Measurements from ENCODE around the gene MRPL43. TPM values are rescaled to one million over a fixed set of nuclear protein-coding genes. Genes with fewer than 3 reads are reported as not detected.

The MRPL43 gene
- total and polyA plus RNA-seq, 9 of the 15 experiments (the other 6 are each of a cell fraction or from before 2014, with no cell fraction given), result 15.1 to 63.7 (median 37.2) TPM

DNA sequence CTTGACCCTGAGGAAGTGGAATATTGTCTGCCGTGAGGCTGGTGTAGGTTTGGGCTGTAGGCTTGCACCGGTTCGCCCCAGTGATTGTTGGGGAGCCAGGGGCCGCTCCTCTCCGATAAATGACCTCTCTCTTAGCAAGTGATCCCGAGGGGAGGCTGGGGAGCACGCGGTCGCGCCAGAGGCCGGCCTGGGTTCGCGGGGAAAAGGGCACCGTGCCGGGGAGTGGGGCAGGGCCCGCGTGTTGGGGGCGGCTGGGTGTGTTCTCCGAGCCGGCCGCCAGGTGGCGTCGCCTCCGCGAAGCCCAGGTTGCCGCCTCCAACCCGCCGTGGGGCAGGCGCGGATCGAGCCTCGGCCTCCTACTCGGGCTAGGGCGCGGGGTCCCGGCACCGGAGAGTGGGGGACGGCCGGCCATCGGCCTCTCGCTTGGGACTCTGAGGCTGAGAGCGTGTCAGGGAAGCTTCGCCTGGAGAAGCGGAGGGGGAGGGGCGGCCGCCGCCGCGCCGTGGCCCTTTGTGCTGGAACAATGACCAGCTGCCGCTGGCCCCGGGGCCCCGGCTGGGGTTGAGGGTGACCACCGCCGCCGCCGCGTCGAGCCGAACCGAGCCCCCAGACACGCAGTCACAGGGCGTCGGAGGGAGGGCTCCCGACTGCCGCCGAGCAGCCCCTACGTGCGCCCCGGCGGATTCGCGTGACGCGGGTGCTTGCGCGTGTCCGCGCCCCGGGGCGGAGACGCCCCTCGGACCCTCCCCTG is 11.9 kb upstream of the MRPL43 start (continued):
- no peak for TF ChIP-seq FOXK2 (conservative IDR thresholded peaks at IDR 0.05 in 1 of 2, IDR thresholded peaks at IDR 0.05 in 1 of 2; ENCODE audit: low read depth in 2 of 2)
- TF ChIP-seq NCOA4 (IDR thresholded peaks at IDR 0.05; ENCODE audit: partially characterized antibody), result no peak
- TF ChIP-seq BCOR (IDR thresholded peaks at IDR 0.05), result no peak
- no peak for TF ChIP-seq ZFP30 (CRISPR knock-in tag; IDR thresholded peaks at IDR 0.05; ENCODE audit: borderline replicate concordance)
- TF ChIP-seq SMARCB1 (IDR thresholded peaks at IDR 0.05; ENCODE audit: insufficient read length, low read depth), result no peak
- TF ChIP-seq, protein P1, sequence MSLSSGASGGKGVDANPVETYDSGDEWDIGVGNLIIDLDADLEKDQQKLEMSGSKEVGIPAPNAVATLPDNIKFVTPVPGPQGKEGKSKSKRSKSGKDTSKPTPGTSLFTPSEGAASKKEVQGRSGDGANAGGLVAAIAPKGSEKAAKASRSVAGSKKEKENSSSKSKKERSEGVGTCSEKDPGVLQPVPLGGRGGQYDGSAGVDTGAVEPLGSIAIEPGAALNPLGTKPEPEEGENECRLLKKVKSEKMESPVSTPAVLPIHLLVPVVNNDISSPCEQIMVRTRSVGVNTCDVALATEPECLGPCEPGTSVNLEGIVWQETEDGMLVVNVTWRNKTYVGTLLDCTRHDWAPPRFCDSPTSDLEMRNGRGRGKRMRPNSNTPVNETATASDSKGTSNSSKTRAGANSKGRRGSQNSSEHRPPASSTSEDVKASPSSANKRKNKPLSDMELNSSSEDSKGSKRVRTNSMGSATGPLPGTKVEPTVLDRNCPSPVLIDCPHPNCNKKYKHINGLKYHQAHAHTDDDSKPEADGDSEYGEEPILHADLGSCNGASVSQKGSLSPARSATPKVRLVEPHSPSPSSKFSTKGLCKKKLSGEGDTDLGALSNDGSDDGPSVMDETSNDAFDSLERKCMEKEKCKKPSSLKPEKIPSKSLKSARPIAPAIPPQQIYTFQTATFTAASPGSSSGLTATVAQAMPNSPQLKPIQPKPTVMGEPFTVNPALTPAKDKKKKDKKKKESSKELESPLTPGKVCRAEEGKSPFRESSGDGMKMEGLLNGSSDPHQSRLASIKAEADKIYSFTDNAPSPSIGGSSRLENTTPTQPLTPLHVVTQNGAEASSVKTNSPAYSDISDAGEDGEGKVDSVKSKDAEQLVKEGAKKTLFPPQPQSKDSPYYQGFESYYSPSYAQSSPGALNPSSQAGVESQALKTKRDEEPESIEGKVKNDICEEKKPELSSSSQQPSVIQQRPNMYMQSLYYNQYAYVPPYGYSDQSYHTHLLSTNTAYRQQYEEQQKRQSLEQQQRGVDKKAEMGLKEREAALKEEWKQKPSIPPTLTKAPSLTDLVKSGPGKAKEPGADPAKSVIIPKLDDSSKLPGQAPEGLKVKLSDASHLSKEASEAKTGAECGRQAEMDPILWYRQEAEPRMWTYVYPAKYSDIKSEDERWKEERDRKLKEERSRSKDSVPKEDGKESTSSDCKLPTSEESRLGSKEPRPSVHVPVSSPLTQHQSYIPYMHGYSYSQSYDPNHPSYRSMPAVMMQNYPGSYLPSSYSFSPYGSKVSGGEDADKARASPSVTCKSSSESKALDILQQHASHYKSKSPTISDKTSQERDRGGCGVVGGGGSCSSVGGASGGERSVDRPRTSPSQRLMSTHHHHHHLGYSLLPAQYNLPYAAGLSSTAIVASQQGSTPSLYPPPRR (CRISPR knock-in tag; IDR thresholded peaks at IDR 0.05; ENCODE audit: borderline replicate concordance), result no peak
- no peak for TF ChIP-seq ELF4 (CRISPR knock-in tag; IDR thresholded peaks at IDR 0.05)
- no peak for TF ChIP-seq CBFA2T3 (IDR thresholded peaks at IDR 0.05)
- TF ChIP-seq CHD4 (IDR thresholded peaks at IDR 0.05; ENCODE audit: insufficient read depth, insufficient replicate concordance, low read depth, low read length, poor library complexity, severe bottlenecking), result no peak
- TF ChIP-seq, protein P2, sequence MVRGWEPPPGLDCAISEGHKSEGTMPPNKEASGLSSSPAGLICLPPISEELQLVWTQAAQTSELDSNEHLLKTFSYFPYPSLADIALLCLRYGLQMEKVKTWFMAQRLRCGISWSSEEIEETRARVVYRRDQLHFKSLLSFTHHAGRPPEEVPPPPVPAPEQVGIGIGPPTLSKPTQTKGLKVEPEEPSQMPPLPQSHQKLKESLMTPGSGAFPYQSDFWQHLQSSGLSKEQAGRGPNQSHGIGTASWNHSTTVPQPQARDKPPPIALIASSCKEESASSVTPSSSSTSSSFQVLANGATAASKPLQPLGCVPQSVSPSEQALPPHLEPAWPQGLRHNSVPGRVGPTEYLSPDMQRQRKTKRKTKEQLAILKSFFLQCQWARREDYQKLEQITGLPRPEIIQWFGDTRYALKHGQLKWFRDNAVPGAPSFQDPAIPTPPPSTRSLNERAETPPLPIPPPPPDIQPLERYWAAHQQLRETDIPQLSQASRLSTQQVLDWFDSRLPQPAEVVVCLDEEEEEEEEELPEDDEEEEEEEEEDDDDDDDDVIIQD (CRISPR knock-in tag; IDR thresholded peaks at IDR 0.05), result no peak
- TF ChIP-seq MAFK (IDR thresholded peaks at IDR 0.05; ENCODE audit: low read length), result no peak
- no peak for TF ChIP-seq ETV1 (tag; conservative IDR thresholded peaks at IDR 0.05; ENCODE audit: low read depth)
- no peak for TF ChIP-seq SPI1 (IDR thresholded peaks at IDR 0.05; ENCODE audit: borderline replicate concordance, low read depth, low read length)
- no peak for TF ChIP-seq ETS2 (tag; IDR thresholded peaks at IDR 0.05; ENCODE audit: borderline replicate concordance, poor library complexity, severe bottlenecking)
- no peak for TF ChIP-seq HOXB6 (CRISPR knock-in tag; IDR thresholded peaks at IDR 0.05; ENCODE audit: borderline replicate concordance)
- TF ChIP-seq, protein P3, sequence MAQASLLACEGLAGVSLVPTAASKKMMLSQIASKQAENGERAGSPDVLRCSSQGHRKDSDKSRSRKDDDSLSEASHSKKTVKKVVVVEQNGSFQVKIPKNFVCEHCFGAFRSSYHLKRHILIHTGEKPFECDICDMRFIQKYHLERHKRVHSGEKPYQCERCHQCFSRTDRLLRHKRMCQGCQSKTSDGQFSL (CRISPR knock-in tag; IDR thresholded peaks at IDR 0.05), result peak; percentile 74; the same call in 1 of the 2 replicates
- TF ChIP-seq, protein P3 (tag; IDR thresholded peaks at IDR 0.05), result 0 out of 4 replicates have a peak, but pooled peaks of 1 of the 2 experiments have one; percentile 7
- TF ChIP-seq ZEB2 (IDR thresholded peaks at IDR 0.05), result no peak
- no peak for TF ChIP-seq ZNF282 (CRISPR knock-in tag; IDR thresholded peaks at IDR 0.05)
- no peak for TF ChIP-seq ZNF23 (CRISPR knock-in tag; IDR thresholded peaks at IDR 0.05)
- no peak for TF ChIP-seq ZNF143 (CRISPR knock-in tag; IDR thresholded peaks at IDR 0.05)
- TF ChIP-seq E2F3 (CRISPR knock-in tag; IDR thresholded peaks at IDR 0.05), result 0 out of 2 replicates have a peak, but pooled peaks have one; percentile 32
